Measurements from ENCODE around the gene NEAT1.
"Not testable (repeated sequence)": the region's sequence is repeated elsewhere in the genome, so short reads cannot be mapped to it uniquely, and the experiment has no call there.

The NEAT1 gene

DNA sequence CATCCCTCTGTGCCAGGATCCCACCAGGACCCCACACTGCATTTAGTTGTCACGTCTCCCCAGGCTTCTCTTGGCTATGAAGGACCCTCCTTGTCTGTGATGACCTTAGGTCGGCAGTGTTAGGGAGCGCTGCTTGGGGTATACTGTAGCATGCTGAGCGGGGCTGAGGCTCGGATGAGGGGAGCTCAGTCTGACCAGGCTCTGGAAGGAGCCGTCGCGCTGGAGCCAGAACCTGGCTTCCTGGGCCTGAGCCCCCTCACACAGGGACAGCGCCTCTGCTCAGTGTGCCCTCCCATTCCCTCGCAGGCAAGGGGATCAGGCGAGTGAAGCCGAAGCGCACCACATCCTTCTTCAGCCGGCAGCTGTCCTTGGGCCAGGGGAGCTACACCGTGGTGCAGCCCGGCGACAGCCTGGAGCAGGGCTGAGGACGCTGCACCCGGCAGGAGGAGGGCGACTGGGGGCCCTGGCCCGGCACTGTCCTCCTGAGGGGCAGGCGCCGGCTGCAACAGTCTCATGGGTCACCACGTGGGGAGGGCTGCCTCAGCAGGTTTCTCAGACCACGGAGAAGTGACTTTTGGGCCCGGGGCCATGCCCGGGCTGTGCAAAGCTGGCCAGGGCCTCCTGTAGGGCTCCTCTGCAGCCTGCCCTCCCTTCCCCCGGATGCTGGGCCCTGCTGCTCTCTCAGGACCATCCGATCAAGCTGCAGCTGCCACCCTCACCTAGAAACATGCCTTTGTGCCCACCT, 11.5 kb upstream of the NEAT1 start:
- no peak for DNase-seq (ENCODE audit: low spot score)

DNA sequence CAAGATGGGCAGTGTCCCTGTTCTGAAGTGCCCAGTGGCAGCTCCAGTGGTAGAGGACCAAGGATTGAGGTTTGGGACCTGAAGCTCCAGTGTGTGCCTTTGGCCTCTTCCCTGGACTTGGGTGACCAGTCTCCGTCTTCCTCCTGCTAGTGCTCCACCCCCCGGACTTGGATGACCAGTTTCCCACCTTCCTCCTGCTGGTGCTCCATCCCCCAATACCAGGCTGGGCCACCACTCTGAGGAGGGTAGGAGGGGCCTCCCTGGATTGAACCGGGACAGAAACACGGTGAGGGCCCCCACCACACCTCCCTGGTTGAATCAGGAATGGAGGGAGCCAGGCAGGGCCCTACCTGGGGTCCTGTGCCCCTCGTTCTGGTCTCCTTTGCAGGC, 10.9 kb upstream of the NEAT1 start:
- no peak for DNase-seq (ENCODE audit: low spot score)

DNA sequence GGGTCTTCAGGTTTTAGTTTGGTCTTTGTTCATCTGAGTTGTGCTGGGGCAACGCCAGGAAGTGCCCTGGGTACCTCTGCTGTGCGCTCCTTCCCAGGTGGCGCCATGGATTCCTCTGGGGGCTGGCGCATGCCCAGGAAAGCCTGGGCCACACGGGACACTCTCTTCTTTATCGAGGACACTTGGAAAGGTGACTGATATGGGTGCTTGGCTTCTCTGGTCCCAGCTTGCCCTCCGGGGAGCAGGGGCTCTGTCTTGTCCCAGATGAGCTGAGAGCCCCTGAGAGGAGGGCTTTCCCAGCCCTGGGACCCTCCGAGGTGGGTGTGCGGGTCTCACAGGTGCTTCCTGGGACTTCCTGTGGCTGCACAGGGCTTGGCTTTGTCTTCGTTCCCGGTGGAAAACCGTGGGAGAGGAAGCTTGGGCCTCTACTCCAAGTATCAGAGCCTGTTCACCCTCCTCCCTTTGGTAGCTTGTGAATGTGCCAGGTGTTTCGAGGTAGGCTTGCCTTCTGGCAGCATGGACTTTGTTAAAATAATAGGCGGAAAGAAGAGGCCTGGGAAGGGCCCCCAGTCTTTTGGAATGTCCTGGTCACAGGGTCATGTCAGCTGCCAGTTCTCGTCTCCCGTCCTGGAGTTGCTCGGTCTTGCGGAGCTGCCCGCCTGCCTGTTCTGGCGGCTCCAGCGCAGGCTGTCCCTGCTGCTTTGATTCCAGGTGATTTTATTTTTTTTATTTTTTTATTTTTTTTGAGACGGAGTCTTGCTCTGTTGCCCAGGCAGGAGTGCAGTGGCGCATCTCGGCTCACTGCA, 10.1 kb upstream of the NEAT1 start:
- no peak for DNase-seq (ENCODE audit: low spot score)

DNA sequence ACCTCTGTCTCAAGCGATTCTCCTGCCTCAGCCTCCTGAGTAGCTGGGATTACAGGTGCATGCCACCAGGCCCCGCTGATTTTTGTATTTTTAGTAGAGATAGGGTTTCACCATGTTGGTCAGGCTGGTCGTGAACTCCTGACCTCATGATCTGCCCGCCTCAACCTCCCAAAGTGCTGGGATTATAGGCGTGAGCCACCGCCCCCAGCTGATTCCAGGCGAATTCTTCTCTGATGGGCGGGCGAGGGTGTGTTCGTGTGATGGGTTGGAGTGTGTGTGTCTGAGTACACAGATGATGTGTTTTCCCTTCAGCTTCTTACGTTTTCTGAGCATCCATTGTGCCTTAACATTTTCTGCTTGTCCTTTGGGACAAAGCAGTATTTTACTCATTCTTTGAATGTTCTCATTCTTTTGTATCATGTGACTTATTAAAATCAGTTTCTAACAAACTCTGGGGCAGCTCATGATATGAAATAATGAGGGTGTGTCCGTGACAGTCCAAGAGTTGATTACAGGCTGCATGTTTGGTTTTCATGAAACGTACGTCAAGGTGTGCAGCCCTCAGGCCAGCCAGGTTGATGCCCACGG, 9.4 kb upstream of the NEAT1 start:
- DNase-seq (ENCODE audit: low spot score) = not testable (repeated sequence)

- no peak for DNase-seq (ENCODE audit: low spot score)
Measured at GRCh38 chr11:65414776-65415498, 7.7 kb upstream of the NEAT1 start.

DNA sequence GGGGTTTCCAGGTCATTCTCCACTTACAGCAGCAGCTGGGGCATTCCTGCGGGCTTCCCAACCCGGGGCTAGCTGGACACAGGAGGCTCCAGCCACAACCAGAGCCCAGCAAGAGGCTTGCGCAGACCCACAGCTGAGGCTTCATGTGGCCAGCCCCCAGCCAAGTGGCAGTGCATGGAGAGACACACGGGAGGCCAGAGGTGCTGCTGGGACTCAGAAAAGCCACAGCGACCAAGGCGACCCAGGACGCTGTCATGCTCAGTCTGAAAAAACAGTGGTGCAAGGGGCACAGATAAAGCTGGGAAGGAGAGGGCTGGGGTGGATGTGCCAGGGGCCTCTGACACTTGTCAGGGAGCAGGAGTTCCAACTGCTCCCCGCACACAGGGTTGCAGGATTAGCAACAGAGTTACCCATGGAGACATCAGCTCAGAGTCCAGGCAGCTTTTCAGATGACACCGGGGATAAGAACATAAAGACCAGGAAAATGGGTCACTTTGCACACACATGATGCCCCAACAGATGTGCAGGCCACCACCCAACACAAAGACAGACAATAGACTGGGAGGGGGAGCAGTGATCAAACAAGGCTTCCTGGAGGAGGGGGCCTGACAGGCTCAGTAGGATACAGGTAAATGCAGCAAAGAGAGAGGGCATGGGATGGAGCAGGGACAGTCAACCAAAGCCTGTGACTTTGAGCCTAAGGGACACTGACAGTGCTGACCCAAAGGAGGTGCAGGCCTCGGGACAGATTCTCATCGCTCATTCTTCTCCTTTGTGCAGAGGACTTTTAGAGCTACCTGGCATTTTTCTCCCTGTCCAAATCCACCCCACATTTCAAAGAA, 6.9 kb upstream of the NEAT1 start:
- DNase-seq (ENCODE audit: low spot score) = no peak

- DNase-seq (ENCODE audit: low spot score) = peak; percentile 95
Measured at GRCh38 chr11:65416341-65416824, 6.2 kb upstream of the NEAT1 start.

GRCh38 chr11:65416841-65417701, 5.5 kb upstream of the NEAT1 start:
- no peak for DNase-seq (ENCODE audit: low spot score)

DNA sequence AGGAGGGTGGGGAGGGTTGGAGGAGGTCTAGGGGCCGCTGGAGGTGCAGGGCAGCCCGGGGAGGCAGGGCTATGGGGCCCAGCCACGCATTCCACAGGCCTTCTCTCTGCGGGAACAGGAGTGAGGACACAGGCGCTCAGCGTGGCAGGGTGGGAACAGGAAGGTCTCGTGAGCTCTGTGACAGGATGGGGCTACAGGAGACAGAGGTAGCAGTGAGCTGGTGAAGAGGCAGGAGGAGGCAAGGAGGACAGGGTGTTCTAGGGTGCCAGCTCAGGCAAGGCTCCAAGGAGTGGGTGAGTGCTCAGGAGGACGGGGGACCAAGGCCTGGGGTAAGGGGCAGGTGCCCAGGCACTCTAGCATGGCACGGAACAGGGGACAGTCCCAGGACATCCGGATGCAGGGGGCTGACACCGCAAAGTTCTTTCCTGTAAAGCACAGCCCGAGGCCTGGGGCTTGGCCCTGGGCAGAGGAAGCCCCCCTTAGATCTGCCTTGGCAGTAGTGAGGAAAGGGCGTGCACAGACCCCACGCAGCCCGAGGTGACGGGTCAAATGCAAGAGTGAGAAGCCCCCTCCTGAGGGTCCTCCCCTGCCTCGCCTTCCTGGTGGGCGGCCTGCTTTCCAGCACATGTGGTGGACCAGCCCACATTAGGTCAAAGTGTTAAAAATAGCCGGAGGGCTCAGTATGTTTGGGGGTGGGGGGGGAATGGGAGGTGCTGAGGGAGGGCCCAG, 4.7 kb upstream of the NEAT1 start:
- peak; percentile 82 for DNase-seq (ENCODE audit: low spot score)

- DNase-seq (ENCODE audit: low spot score) = no peak
Measured at GRCh38 chr11:65418431-65418680, 4.2 kb upstream of the NEAT1 start.

- DNase-seq (ENCODE audit: low spot score) = peak; percentile 90
Measured at GRCh38 chr11:65418681-65419459, 3.7 kb upstream of the NEAT1 start.

GRCh38 chr11:65419460-65419771, 3.2 kb upstream of the NEAT1 start:
- no peak for DNase-seq (ENCODE audit: low spot score)

GRCh38 chr11:65419772-65420481, 2.7 kb upstream of the NEAT1 start:
- DNase-seq (ENCODE audit: low spot score) = peak; percentile 87

- no peak for DNase-seq (ENCODE audit: low spot score)
Measured at GRCh38 chr11:65420506-65420905, 2.1 kb upstream of the NEAT1 start.

DNA sequence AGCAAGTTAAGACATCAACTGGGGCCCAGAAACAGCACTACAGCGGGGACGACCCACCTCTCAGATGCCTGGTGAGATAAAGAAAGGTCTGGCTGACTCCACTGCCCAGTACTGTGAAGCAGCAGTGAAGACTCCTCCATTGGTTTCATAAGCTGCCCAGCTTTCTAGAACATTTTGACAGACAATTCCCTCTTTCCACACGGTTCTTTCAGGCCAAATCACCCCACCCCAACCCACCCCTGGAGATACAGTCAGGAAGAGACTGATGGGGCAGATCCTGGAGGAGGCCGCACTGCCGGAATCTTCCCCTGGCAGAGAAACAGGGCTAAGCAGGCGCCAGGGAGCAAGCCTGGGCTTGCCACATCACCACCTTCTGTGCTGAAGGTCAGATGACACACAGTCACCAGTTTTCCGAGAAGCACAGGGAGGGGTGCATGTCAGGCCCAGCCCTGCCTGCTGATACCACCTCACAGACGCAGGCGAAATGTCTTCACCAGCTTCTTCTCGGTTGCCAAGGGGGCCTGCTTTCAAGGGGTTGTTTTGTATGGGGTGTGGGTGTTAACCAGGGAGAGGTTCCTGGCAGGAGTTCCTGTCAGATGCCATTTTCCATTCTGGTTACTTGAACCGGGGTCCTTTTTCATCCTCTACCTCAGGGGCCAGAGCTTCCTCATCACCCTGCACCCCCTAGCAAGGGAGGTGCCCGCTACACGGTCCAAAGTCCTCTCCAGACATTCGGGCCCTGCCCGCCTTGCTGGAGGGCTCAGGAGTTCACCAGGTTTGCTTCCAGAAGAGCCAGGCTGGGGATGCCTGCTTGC, 1.4 kb upstream of the NEAT1 start:
- peak; percentile 87 for DNase-seq (ENCODE audit: low spot score)

- DNase-seq (ENCODE audit: low spot score) = peak; percentile 84
Measured at GRCh38 chr11:65421794-65422632, 585 bp upstream of the NEAT1 start.
